ENCODE results near the gene NUDT16.

DNA sequence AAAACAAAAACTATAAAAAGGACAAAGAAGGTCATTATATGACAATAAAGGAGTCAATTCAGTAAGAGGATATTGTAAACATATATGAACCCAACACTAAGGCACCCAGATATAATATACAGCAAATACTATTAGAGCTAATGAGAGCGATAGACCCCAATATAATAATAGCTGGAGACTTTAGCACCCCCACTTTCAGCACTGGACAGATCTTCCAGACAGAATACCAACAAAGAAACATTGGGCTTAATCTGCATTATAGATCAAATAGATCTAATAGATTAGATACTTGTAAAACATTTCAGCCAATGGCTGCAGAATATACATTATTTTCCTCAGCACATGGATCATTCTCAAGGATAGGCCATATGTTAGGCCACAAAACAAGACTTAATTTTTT, 53.4 kb downstream of the NUDT16 start:
- TF ChIP-seq POLR2A (IDR thresholded peaks at IDR 0.05; ENCODE audit: low read length) (no peak), GATA1 (IDR thresholded peaks at IDR 0.05; ENCODE audit: low read depth, low read length) (no peak)
